Mammary epithelial cell (primary cell): ENCODE data around the gene DIPK1B.

Experiments
- CTCF ChIP-seq, 2 donors: IDR thresholded peaks in 1 of 2; conservative IDR thresholded peaks in 1 of 2; 2 replicates each; pipeline ENCODE4 v1.5.1; 2011 to 2012; ENCODE audit warnings: inconsistent platforms in 2 of 2, low read length in 2 of 2, mild to moderate bottlenecking in 2 of 2, control low read depth in 1 of 2, low read depth in 1 of 2; ENCODE audit not compliant: insufficient read depth in 1 of 2; ENCODE audit errors: extremely low read depth in 1 of 2
- EZH2 ChIP-seq: IDR thresholded peaks from 2 replicates; pipeline ENCODE4 v1.6.1; 2012; ENCODE audit warnings: low read length, inconsistent platforms, borderline replicate concordance

GRCh38 chr9:136701668-136702053 lies 10.7 kb upstream of the DIPK1B start:
- TF ChIP-seq CTCF (conservative IDR thresholded peaks at IDR 0.05 in 1 of 2, IDR thresholded peaks at IDR 0.05 in 1 of 2; ENCODE audit: extremely low read depth in 1 of 2, insufficient read depth in 1 of 2, low read depth in 1 of 2, low read length in 2 of 2) (no peak), EZH2 (no peak)
